ENCODE measurements around the gene OR6S1. TPM values are rescaled to one million over a fixed set of nuclear protein-coding genes. Genes with fewer than 3 reads are reported as not detected.
A peak's percentile ranks its signal among the peaks of the same experiment; 100 is the strongest.

Gene OR6S1
- total and polyA plus RNA-seq, 2 experiments from 2014 or later, result not detected

- Histone ChIP-seq H2AFZ (peak overlapping the region; percentile 88), H3F3A (replicated peaks; ENCODE audit: low read depth) (no peaks in the 10 kb centered on the region), H4K20me1 (replicated peaks; ENCODE audit: insufficient read depth) (no peaks in the 10 kb centered on the region), H3K27me3 (ENCODE audit: insufficient read depth) (peaks cover 11% of the 10 kb centered on the region; the same call in 1 of the 2 replicates), H3K79me2 (replicated peaks; ENCODE audit: insufficient read depth) (no peaks in the 10 kb centered on the region), H3K9me2 (ENCODE audit: insufficient read depth) (no peaks in the 10 kb centered on the region), H3K27ac (ENCODE audit: low read depth) (peak overlapping the region; percentile 7; the same call in 1 of the 2 replicates), H3K4me1 (ENCODE audit: insufficient read depth) (peaks cover 16% of the 10 kb centered on the region), H3K4me3 (peak overlapping the region; percentile 74), H3K4me2 (peak overlapping the region; percentile 71), H3K36me3 (ENCODE audit: insufficient read depth) (no peaks in the 10 kb centered on the region)
- H3K9me3 Mint-ChIP-seq, result no peaks in the 10 kb centered on the region
- H3K27ac Mint-ChIP-seq, result no peak overlapping the region
- TF ChIP-seq CREB1 (CRISPR knock-in tag; IDR thresholded peaks at IDR 0.05; ENCODE audit: low read depth), result peak; percentile 49
- TF ChIP-seq ETS1 (IDR thresholded peaks at IDR 0.05), result 0 out of 2 replicates have a peak, but pooled peaks have one; percentile 47
- no peak for TF ChIP-seq POLR2AphosphoS5 (IDR thresholded peaks at IDR 0.05; ENCODE audit: low read depth)
- peak; percentile 50 to 77 for TF ChIP-seq CTCF (conservative IDR thresholded peaks at IDR 0.05; ENCODE audit: low read depth in 2 of 2)
- peak; percentile 74 for ATAC-seq
- H3K36me3 Mint-ChIP-seq (ENCODE audit: low read depth), result no peaks in the 10 kb centered on the region
- peaks cover 10% of the 10 kb centered on the region for H3K4me1 Mint-ChIP-seq
- H3K27me3 Mint-ChIP-seq (ENCODE audit: insufficient read depth, low read depth, poor library complexity), result no peaks in the 10 kb centered on the region
- DNase-seq (ENCODE audit: low spot score), result peak; percentile 96
- no peak overlapping the region for H3K4me3 Mint-ChIP-seq
These were observed 28.1 kb downstream of the OR6S1 start for GRCh38 chr14:20613094-20614037.

- Histone ChIP-seq H3K9me2 (ENCODE audit: insufficient read depth) (no peaks in the 10 kb centered on the region), H2AFZ (no peak overlapping the region), H3F3A (replicated peaks; ENCODE audit: low read depth) (no peaks in the 10 kb centered on the region; the same call in 1 of the 2 replicates), H3K27ac (ENCODE audit: low read depth) (no peak overlapping the region), H3K4me1 (ENCODE audit: insufficient read depth) (peaks cover 26% of the 10 kb centered on the region), H3K4me2 (peak overlapping the region; percentile 27; the same call in 1 of the 2 replicates), H3K27me3 (ENCODE audit: insufficient read depth) (peaks cover 11% of the 10 kb centered on the region; the same call in 1 of the 2 replicates), H3K79me2 (replicated peaks; ENCODE audit: insufficient read depth) (no peaks in the 10 kb centered on the region), H3K36me3 (ENCODE audit: insufficient read depth) (no peaks in the 10 kb centered on the region), H3K4me3 (peak overlapping the region; percentile 33), H4K20me1 (replicated peaks; ENCODE audit: insufficient read depth) (no peaks in the 10 kb centered on the region)
- Mint-ChIP-seq H3K27me3 (ENCODE audit: insufficient read depth, low read depth, poor library complexity) (no peaks in the 10 kb centered on the region), H3K36me3 (ENCODE audit: low read depth) (no peaks in the 10 kb centered on the region), H3K4me3 (no peak overlapping the region), H3K9me3 (no peaks in the 10 kb centered on the region), H3K4me1 (peaks cover 13% of the 10 kb centered on the region), H3K27ac (no peak overlapping the region)
- ATAC-seq (no peak), DNase-seq (ENCODE audit: low spot score) (no peak)
- no peak for TF ChIP-seq EZH2 (IDR thresholded peaks at IDR 0.05; ENCODE audit: low read depth, unreplicated experiment)
- TF ChIP-seq ZNF331 (CRISPR knock-in tag; IDR thresholded peaks at IDR 0.05; ENCODE audit: low read depth), result no peak
- TF ChIP-seq CREB1 (CRISPR knock-in tag; IDR thresholded peaks at IDR 0.05; ENCODE audit: low read depth), result no peak
- TF ChIP-seq REST (IDR thresholded peaks at IDR 0.05; ENCODE audit: unreplicated experiment), result no peak
- no peak for TF ChIP-seq EZH2phosphoT487 (IDR thresholded peaks at IDR 0.05; ENCODE audit: unreplicated experiment)
These were observed 29.1 kb downstream of the OR6S1 start for GRCh38 chr14:20612403-20612802.
